Heart left ventricle (tissue), 16 donors: ENCODE results near the gene SRRM5. TPM values are rescaled to one million over a fixed set of nuclear protein-coding genes. Genes with fewer than 3 reads are reported as not detected.
"Not testable (repeated sequence)": the region's sequence is repeated elsewhere in the genome, so short reads cannot be mapped to it uniquely, and the experiment has no call there.

Source experiments
- ATAC-seq, 4 donors: fragments of 200-7000 bp; cut with Tn5 transposase; one replicate each; pipeline ENCODE4 v1.9.1; 2020 to 2022; ENCODE audit warnings: moderate library complexity in 4 of 4, mild to moderate bottlenecking in 3 of 4, moderate number of reproducible peaks in 1 of 4
- DNase-seq, 5 donors: peaks; one replicate each; pipeline ENCODE4 v3.0.0-alpha.2; 2020
- H3K27ac ChIP-seq, 12 donors: fragments of 200-600 bp; sonication (generic) in 4 of 12; one replicate each; pipeline versions ENCODE4 v1.5.0 to v1.8.0; 2016 to 2022; ENCODE audit warnings: mild to moderate bottlenecking in 2 of 12
- H3K27me3 ChIP-seq, 9 donors: fragments of 200-600 bp; sonication (generic) in 2 of 9; one replicate each; pipeline versions ENCODE4 v1.5.1 to v1.8.0; 2016 to 2022; ENCODE audit warnings: mild to moderate bottlenecking in 3 of 9
- H3K36me3 ChIP-seq, 9 donors: fragments of 200-600 bp; sonication (generic) in 2 of 9; one replicate each; pipeline versions ENCODE4 v1.5.0 to v1.8.0; 2018 to 2022; ENCODE audit warnings: mild to moderate bottlenecking in 2 of 9
- H3K4me1 ChIP-seq, 12 donors: fragments of 200-600 bp; sonication (generic) in 4 of 12; one replicate each; pipeline versions ENCODE4 v1.5.0 to v1.8.0; 2016 to 2022; ENCODE audit warnings: mild to moderate bottlenecking in 3 of 12
- H3K4me3 ChIP-seq, 12 donors: fragments of 200-600 bp; sonication (generic) in 4 of 12; one replicate each; pipeline versions ENCODE4 v1.5.0 to v1.8.0; 2017 to 2022; ENCODE audit warnings: mild to moderate bottlenecking in 9 of 12, moderate library complexity in 4 of 12
- H3K9me3 ChIP-seq, 12 donors: fragments of 200-600 bp; sonication (generic) in 4 of 12; one replicate each; pipeline versions ENCODE4 v1.5.0 to v1.8.0; 2016 to 2022; ENCODE audit warnings: mild to moderate bottlenecking in 1 of 12
- POLR2A ChIP-seq, 2 donors: fragments of 450-650 bp; IDR thresholded peaks; one replicate each; pipeline ENCODE4 v1.6.1; 2017; ENCODE audit warnings: antibody characterized with exemption in 2 of 2, mild to moderate bottlenecking in 2 of 2, moderate library complexity in 2 of 2
- WGBS, 4 donors: extraction: QIAGEN DNeasy Blood & Tissue Kit in 2 of 4; methylation state at CpG; one replicate each; pipeline versions ENCODE4 v1.1.5 to v1.1.7; 2013 to 2018; 5-methylcytosine and 5-hydroxymethylcytosine counted together
- intact Hi-C, 10 donors: fragments of 100-400 bp; cut with DNase I; formaldehyde crosslinking; loops; one replicate each; pipeline versions ENCODE4 v1.11.1 to v1.14.2; 2022
- polyA plus RNA-seq, 2 donors: library from polyadenylated mRNA; stranded (reverse); fragments of 200-250 nt; gene quantifications; one replicate each; pipeline ENCODE4 v1.2.3, GENCODE V29; 2013
- total RNA-seq, 9 donors: library from RNA; depleted of rRNA in 2 of 9; stranded (reverse); fragments of >200 nt in 2 of 9; fragmentation: NEBNext Ultra II Directional in 3 of 9; extraction: Animal tissue kit (Norgen Biotek cat#: 25700) in 3 of 9; gene quantifications; one replicate each; pipeline versions ENCODE4 v1.1.0 to v1.2.4, GENCODE V29; 2016 to 2023
- TF ChIP-seq, protein P1 (sequence below), 12 donors: fragments of 200-600 bp; sonication (generic) in 4 of 12; IDR thresholded peaks; one replicate each; pipeline versions ENCODE4 v1.5.0 to v1.8.0; 2018 to 2022; ENCODE audit warnings: antibody characterized with exemption in 12 of 12, mild to moderate bottlenecking in 5 of 12
- donor health status: ischemic (EF 13 %, LVEDD 7.1; RV severe dilation, severe dysfunction).
- donor health status: healthy with polysubstance abuse.
- donor health status: DM: no; HTN: yes; CAD: no.
- donor health status: DM: no; HTN: no; CAD: no.
- donor health status: ischemic (EF 25% LVEDD 6.9; RV normal size, moderate dysfunction).
- donor health status: ischemic (EF 25% LVEDD 5.7; RV mildly dilated, moderate dysfunction).
- donor health status: healthy.
- donor health status: DM: yes; HTN: yes; CAD: no.
- donor health status: ischemic (EF 35%, LVEDD 5.7; RV mildly dilated, moderate dysfunction).
- donor health status: nonischemic (EF 11% LVEDD 7.7; RV severe dilation, severe dysfunction).
- donor health status: DM: yes; HTN: yes; CAD: no.
- donor health status: PGD.
- donor health status: ischemic (EF 29% LVEDD 5.4; RV normal size, mild dysfunction).
- donor health status: nonischemic (EF 23%, LVEDD 6.1; RV moderate dilation, normal function).

Gene SRRM5
- total and polyA plus RNA-seq, 11 donors: 0.07 to 0.80 (median 0.16) TPM; not detected in 2

GRCh38 chr19:43634872-43635560 lies 23.1 kb downstream of the SRRM5 start:
- intact Hi-C loops: no loop called here
- DNase-seq: no peak
- Histone ChIP-seq H3K27ac (peak overlapping the region in 1 of 12 donors; percentile 8), H3K9me3 (no peaks in the 10 kb centered on the region), H3K4me1 (peaks cover 0 to 11% (median 1%) of the 10 kb centered on the region in 12 donors), H3K4me3 (no peak overlapping the region), H3K36me3 (no peaks in the 10 kb centered on the region), H3K27me3 (peaks cover 0 to 18% (median 0%) of the 10 kb centered on the region in 9 donors)
- ATAC-seq: no peak
- no peak for TF ChIP-seq POLR2A (IDR thresholded peaks at IDR 0.05)
- TF ChIP-seq, protein P1, sequence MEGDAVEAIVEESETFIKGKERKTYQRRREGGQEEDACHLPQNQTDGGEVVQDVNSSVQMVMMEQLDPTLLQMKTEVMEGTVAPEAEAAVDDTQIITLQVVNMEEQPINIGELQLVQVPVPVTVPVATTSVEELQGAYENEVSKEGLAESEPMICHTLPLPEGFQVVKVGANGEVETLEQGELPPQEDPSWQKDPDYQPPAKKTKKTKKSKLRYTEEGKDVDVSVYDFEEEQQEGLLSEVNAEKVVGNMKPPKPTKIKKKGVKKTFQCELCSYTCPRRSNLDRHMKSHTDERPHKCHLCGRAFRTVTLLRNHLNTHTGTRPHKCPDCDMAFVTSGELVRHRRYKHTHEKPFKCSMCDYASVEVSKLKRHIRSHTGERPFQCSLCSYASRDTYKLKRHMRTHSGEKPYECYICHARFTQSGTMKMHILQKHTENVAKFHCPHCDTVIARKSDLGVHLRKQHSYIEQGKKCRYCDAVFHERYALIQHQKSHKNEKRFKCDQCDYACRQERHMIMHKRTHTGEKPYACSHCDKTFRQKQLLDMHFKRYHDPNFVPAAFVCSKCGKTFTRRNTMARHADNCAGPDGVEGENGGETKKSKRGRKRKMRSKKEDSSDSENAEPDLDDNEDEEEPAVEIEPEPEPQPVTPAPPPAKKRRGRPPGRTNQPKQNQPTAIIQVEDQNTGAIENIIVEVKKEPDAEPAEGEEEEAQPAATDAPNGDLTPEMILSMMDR (IDR thresholded peaks at IDR 0.05): no peak
- WGBS, 4 donors: 26 to 42% (median 30%) methylated on average over 16 to 17 of the region's 17 CpGs

DNA sequence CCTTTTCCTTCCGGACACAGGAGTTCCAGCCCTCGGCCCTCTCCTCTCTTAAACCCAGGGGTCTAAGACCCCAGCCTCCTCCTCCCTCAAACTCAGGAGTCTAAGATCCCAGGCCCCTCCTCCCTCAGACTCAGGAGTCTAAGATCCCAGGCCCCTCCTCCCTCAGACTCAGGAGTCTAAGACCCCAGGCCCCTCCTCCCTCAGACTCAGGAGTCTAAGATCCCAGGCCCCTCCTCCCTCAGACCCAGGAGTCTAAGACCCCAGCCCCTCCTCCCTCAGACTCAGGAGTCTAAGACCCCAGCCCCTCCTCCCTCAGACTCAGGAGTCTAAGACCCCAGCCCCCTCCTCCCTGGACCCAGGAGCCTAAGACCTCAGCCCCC lies 23.7 kb downstream of the SRRM5 start:
- Histone ChIP-seq H3K27ac (peak overlapping the region in 1 of 12 donors; percentile 8), H3K27me3 (peaks cover 0 to 23% (median 3%) of the 10 kb centered on the region in 9 donors), H3K4me1 (peaks cover 0 to 16% (median 6%) of the 10 kb centered on the region in 12 donors)
- 34 to 55% (median 43%) methylated on average over 2 of the region's 2 CpGs for WGBS, 4 donors
- intact Hi-C loops, H3K36me3 ChIP-seq, DNase-seq, ATAC-seq, H3K4me3 ChIP-seq, H3K9me3 ChIP-seq: not testable (repeated sequence)

GRCh38 chr19:43636121-43636683 lies 24.3 kb downstream of the SRRM5 start:
- ATAC-seq: no peak

GRCh38 chr19:43638214-43638994 lies 26.5 kb downstream of the SRRM5 start:
- DNase-seq (no peak), ATAC-seq (no peak)
- Histone ChIP-seq H3K27ac (peak overlapping the region in 1 of 12 donors; percentile 60), H3K36me3 (no peaks in the 10 kb centered on the region), H3K27me3 (peaks cover 0 to 30% (median 10%) of the 10 kb centered on the region in 9 donors), H3K9me3 (no peaks in the 10 kb centered on the region), H3K4me1 (peaks cover 0 to 17% (median 6%) of the 10 kb centered on the region in 12 donors), H3K4me3 (peak overlapping the region in 1 of 12 donors; percentile 44)
- TF ChIP-seq, protein P1 (IDR thresholded peaks at IDR 0.05): no peak
- no peak for TF ChIP-seq POLR2A (IDR thresholded peaks at IDR 0.05)
- intact Hi-C loops: no loop called here
- WGBS, 4 donors: 73 to 81% (median 76%) methylated on average over 13 of the region's 13 CpGs

More at GRCh38 chr19:43636121-43636683, 24.3 kb downstream of the SRRM5 start:
- Histone ChIP-seq H3K36me3 (no peaks in the 10 kb centered on the region), H3K9me3 (no peaks in the 10 kb centered on the region), H3K27ac (peak overlapping the region in 1 of 12 donors; percentile 22), H3K4me3 (no peak overlapping the region), H3K27me3 (peaks cover 0 to 30% (median 8%) of the 10 kb centered on the region in 9 donors), H3K4me1 (peaks cover 0 to 17% (median 6%) of the 10 kb centered on the region in 12 donors)
- TF ChIP-seq, protein P1 (IDR thresholded peaks at IDR 0.05): no peak
- TF ChIP-seq POLR2A (IDR thresholded peaks at IDR 0.05): no peak
- DNase-seq: no peak
- 75 to 87% (median 83%) methylated on average over 5 to 14 of the region's 14 CpGs for WGBS, 4 donors
- intact Hi-C loops: no loop called here
